Gastrocnemius medialis (tissue), 4 donors: ENCODE results near the gene RMND5A.
"Not testable (repeated sequence)": the region's sequence is repeated elsewhere in the genome, so short reads cannot be mapped to it uniquely, and the experiment has no call there.

Experiments
- POLR2A ChIP-seq, 2 donors: fragments of 450-650 bp; IDR thresholded peaks; one replicate each; pipeline ENCODE4 v1.6.1; 2017; ENCODE audit warnings: antibody characterized with exemption in 2 of 2, mild to moderate bottlenecking in 2 of 2, moderate library complexity in 2 of 2
- TF ChIP-seq, protein P1 (sequence below), 5 experiments: fragments of 450-650 bp in 3 of 5; fragments of 200-600 bp in 2 of 5; sonication (generic) in 2 of 5; IDR thresholded peaks in 4 of 5; conservative IDR thresholded peaks in 1 of 5; 1 replicate in 4 of 5; 2 replicates in 1 of 5; pipeline ENCODE4 v1.5.1; 2016 to 2019; ENCODE audit warnings: antibody characterized with exemption in 5 of 5, mild to moderate bottlenecking in 3 of 5, moderate library complexity in 3 of 5

DNA sequence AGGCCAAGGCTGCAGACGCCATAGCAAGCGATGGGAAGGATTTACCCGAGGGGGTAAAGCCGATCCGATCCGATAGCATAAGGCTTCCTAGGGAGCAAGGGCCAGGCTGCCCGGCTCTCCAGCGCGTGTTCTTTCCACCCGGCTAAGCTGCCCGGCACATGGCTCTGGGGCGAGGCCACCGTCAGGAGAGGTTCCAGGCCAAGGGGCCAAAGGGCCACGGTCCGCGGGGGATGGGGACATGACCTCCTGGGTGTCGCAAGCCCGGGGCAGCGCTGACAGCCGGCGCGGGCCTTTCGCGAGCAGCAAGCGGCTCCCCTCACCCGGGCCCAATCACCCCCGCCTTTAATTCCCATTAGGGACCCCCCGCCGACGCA is 841 bp upstream of the RMND5A start:
- TF ChIP-seq POLR2A (IDR thresholded peaks at IDR 0.05), result not testable (repeated sequence)
- TF ChIP-seq, protein P1, sequence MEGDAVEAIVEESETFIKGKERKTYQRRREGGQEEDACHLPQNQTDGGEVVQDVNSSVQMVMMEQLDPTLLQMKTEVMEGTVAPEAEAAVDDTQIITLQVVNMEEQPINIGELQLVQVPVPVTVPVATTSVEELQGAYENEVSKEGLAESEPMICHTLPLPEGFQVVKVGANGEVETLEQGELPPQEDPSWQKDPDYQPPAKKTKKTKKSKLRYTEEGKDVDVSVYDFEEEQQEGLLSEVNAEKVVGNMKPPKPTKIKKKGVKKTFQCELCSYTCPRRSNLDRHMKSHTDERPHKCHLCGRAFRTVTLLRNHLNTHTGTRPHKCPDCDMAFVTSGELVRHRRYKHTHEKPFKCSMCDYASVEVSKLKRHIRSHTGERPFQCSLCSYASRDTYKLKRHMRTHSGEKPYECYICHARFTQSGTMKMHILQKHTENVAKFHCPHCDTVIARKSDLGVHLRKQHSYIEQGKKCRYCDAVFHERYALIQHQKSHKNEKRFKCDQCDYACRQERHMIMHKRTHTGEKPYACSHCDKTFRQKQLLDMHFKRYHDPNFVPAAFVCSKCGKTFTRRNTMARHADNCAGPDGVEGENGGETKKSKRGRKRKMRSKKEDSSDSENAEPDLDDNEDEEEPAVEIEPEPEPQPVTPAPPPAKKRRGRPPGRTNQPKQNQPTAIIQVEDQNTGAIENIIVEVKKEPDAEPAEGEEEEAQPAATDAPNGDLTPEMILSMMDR (IDR thresholded peaks at IDR 0.05 in 4 of 5, conservative IDR thresholded peaks at IDR 0.05 in 1 of 5), result not testable (repeated sequence)
